HCT116 (cell line): Measurements from ENCODE around the gene PCBP3. TPM values are rescaled to one million over a fixed set of nuclear protein-coding genes. Genes with fewer than 3 reads are reported as not detected.

Source experiments
- ATAC-seq: fragments of 200-7000 bp; cut with Tn5 transposase; 2 replicates; pipeline ENCODE4 v1.9.1; 2020; ENCODE audit warnings: mild to moderate bottlenecking, moderate library complexity
- BruUV-seq: library from RNA; stranded (reverse); fragments of 400-500 nt; replicated peaks from 2 replicates; lab custom pipeline; 2021; lab: Mats Ljungman, UMichigan
- CTCF ChIA-PET: fragments of 300-600 bp; sonication (Branson Sonifier 250); formaldehyde crosslinking; loops from one replicate; lab custom pipeline; 2021; ENCODE audit warnings: antibody characterized with exemption; lab: Charles Lee
- POLR2A ChIA-PET: fragments of 300-600, 350-600 bp; sonication (Branson Sonifier 250); formaldehyde crosslinking; loops from one replicate; lab custom pipeline; 2021; ENCODE audit warnings: antibody characterized with exemption; lab: Charles Lee
- RAD21 ChIA-PET, 2 experiments: fragments of 300-600 bp; sonication (Branson Sonifier 250); formaldehyde crosslinking; loops; one replicate each; lab custom pipeline; 2023; ENCODE audit warnings: low total read pairs in 2 of 2; ENCODE audit not compliant: uncharacterized antibody in 2 of 2, unreplicated experiment in 2 of 2, low non-redundant PET in 1 of 2; lab: Charles Lee
- DNase-seq: peaks from one replicate; pipeline ENCODE4 v3.0.0-alpha.2; 2010; ENCODE audit warnings: low read depth, low spot score
- H2AFZ ChIP-seq: fragments of 200-600 bp; shearing (Covaris generic), sonication (generic); 2 replicates; pipeline ENCODE4 v1.6.1; 2017; ENCODE audit warnings: low read depth, mixed run types, mixed read lengths, antibody characterized with exemption, low read length; ENCODE audit not compliant: poor library complexity, severe bottlenecking
- H3K27ac ChIP-seq: 2 replicates; pipeline ENCODE4 v1.5.1; 2012; ENCODE audit warnings: low read depth, low read length
- H3K27me3 ChIP-seq: fragments of 200-600 bp; sonication (generic); 2 replicates; pipeline ENCODE4 v1.6.1; 2016; ENCODE audit warnings: mixed run types, low read length, mixed read lengths; ENCODE audit not compliant: insufficient read depth
- H3K36me3 ChIP-seq, 2 experiments: fragments of 200-500 bp in 1 of 2; fragments of 200-600 bp in 1 of 2; sonication (Bioruptor generic) in 1 of 2; sonication (generic) in 1 of 2; 2 replicates each; pipeline versions ENCODE4 v1.5.1 to v1.6.1; 2014 to 2016; ENCODE audit warnings: low read length in 2 of 2, inconsistent platforms in 1 of 2, mixed read lengths in 1 of 2, mixed run types in 1 of 2; ENCODE audit not compliant: insufficient read depth in 2 of 2, control insufficient read depth in 1 of 2
- H3K4me1 ChIP-seq, 2 experiments: fragments of 200-600 bp in 1 of 2; sonication (generic) in 1 of 2; 2 replicates each; pipeline versions ENCODE4 v1.5.1 to v1.6.1; 2012 to 2017; ENCODE audit warnings: low read length in 2 of 2, inconsistent platforms in 1 of 2, mild to moderate bottlenecking in 1 of 2, mixed read lengths in 1 of 2, mixed run types in 1 of 2, moderate library complexity in 1 of 2; ENCODE audit not compliant: insufficient read depth in 2 of 2, control insufficient read depth in 1 of 2
- H3K4me2 ChIP-seq: fragments of 200-600 bp; sonication (generic); 2 replicates; pipeline ENCODE4 v1.6.1; 2017; ENCODE audit warnings: mixed run types, low read length, mixed read lengths
- H3K4me3 ChIP-seq, 2 experiments: fragments of 200-600 bp in 1 of 2; sonication (generic) in 1 of 2; replicated peaks in 1 of 2; 2 replicates each; pipeline ENCODE4 v1.5.1; 2011 to 2016; ENCODE audit warnings: low read length in 2 of 2, control low read depth in 1 of 2, low read depth in 1 of 2, mild to moderate bottlenecking in 1 of 2, mixed read lengths in 1 of 2, mixed run types in 1 of 2
- H3K79me2 ChIP-seq: fragments of 200-600 bp; sonication (generic); 2 replicates; pipeline ENCODE4 v1.6.1; 2017; ENCODE audit warnings: mild to moderate bottlenecking, mixed run types, low read length, moderate library complexity, mixed read lengths; ENCODE audit not compliant: insufficient read depth
- H3K9ac ChIP-seq: fragments of 200-600 bp; sonication (generic); 2 replicates; pipeline ENCODE4 v1.6.1; 2016; ENCODE audit warnings: low read length, mixed read lengths
- H3K9me2 ChIP-seq: fragments of 200-600 bp; sonication (generic), shearing (Covaris generic); 2 replicates; pipeline ENCODE4 v1.6.1; 2017; ENCODE audit warnings: mixed run types, mild to moderate bottlenecking, moderate library complexity; ENCODE audit not compliant: insufficient read depth
- H3K9me3 ChIP-seq, 2 experiments: fragments of 200-500 bp in 1 of 2; fragments of 200-600 bp in 1 of 2; sonication (Bioruptor generic) in 1 of 2; sonication (generic) in 1 of 2; 2 replicates each; pipeline ENCODE4 v1.6.1; 2014 to 2017; ENCODE audit warnings: low read length in 2 of 2, mixed read lengths in 2 of 2, inconsistent platforms in 1 of 2, low read depth in 1 of 2, mild to moderate bottlenecking in 1 of 2, mixed run types in 1 of 2, moderate library complexity in 1 of 2; ENCODE audit not compliant: control insufficient read depth in 1 of 2, insufficient read depth in 1 of 2
- H4K20me1 ChIP-seq: fragments of 200-600 bp; sonication (generic), shearing (Covaris generic); 2 replicates; pipeline ENCODE4 v1.6.1; 2017; ENCODE audit warnings: mixed run types, mild to moderate bottlenecking, moderate library complexity; ENCODE audit not compliant: insufficient read depth
- ATF3 ChIP-seq: IDR thresholded peaks from 2 replicates; pipeline ENCODE4 v1.6.1; 2012
- CBX3 ChIP-seq: IDR thresholded peaks from 2 replicates; pipeline ENCODE4 v1.6.1; 2012; ENCODE audit warnings: low read depth
- CTCF ChIP-seq, 3 experiments: fragments of 200-600 bp in 1 of 3; sonication (generic) in 1 of 3; IDR thresholded peaks in 2 of 3; conservative IDR thresholded peaks in 1 of 3; 2 replicates each; pipeline ENCODE4 v1.5.1; 2012 to 2017; ENCODE audit warnings: low read depth in 2 of 3, low read length in 2 of 3, antibody characterized with exemption in 1 of 3, borderline replicate concordance in 1 of 3, control low read depth in 1 of 3, mild to moderate bottlenecking in 1 of 3, mixed read lengths in 1 of 3, mixed run types in 1 of 3, moderate library complexity in 1 of 3; ENCODE audit not compliant: insufficient read depth in 1 of 3
- ELF1 ChIP-seq: IDR thresholded peaks from 2 replicates; pipeline ENCODE4 v1.6.1; 2012; ENCODE audit warnings: low read depth, borderline replicate concordance
- EZH2phosphoT487 ChIP-seq: fragments of 200-600 bp; IDR thresholded peaks from 2 replicates; pipeline ENCODE4 v1.6.1; 2018; ENCODE audit warnings: antibody characterized with exemption, borderline replicate concordance
- FOSL1 ChIP-seq: IDR thresholded peaks from 2 replicates; pipeline ENCODE4 v1.6.1; 2012; ENCODE audit warnings: low read depth
- MAX ChIP-seq: IDR thresholded peaks from 2 replicates; pipeline ENCODE4 v1.6.1; 2012
- POLR2A ChIP-seq: IDR thresholded peaks from 2 replicates; pipeline ENCODE4 v1.7.0; 2011; ENCODE audit warnings: borderline replicate concordance; ENCODE audit not compliant: insufficient read depth, insufficient read length; ENCODE audit errors: extremely low read depth
- POLR2AphosphoS5 ChIP-seq: IDR thresholded peaks from 2 replicates; pipeline ENCODE4 v1.6.1; 2011; ENCODE audit warnings: mild to moderate bottlenecking, low read depth, low read length, moderate library complexity
- RAD21 ChIP-seq: IDR thresholded peaks from 2 replicates; pipeline ENCODE4 v1.6.1; 2012; ENCODE audit warnings: low read depth, mild to moderate bottlenecking
- SIN3A ChIP-seq: IDR thresholded peaks from 2 replicates; pipeline ENCODE4 v1.6.1; 2012; ENCODE audit warnings: low read depth
- SP1 ChIP-seq: IDR thresholded peaks from 2 replicates; pipeline ENCODE4 v1.6.1; 2012; ENCODE audit warnings: low read depth
- SRF ChIP-seq: IDR thresholded peaks from 2 replicates; pipeline ENCODE4 v1.6.1; 2012; ENCODE audit warnings: low read depth
- TCF7L2 ChIP-seq: IDR thresholded peaks from 2 replicates; pipeline ENCODE4 v1.7.0; 2011; ENCODE audit warnings: borderline replicate concordance, inconsistent platforms; ENCODE audit not compliant: insufficient read depth, insufficient read length; ENCODE audit errors: extremely low read depth
- ZBTB33 ChIP-seq: IDR thresholded peaks from 2 replicates; pipeline ENCODE4 v1.6.1; 2011; ENCODE audit warnings: mild to moderate bottlenecking, low read length, moderate library complexity; ENCODE audit not compliant: insufficient replicate concordance; ENCODE audit errors: extremely low read depth
- ZFX ChIP-seq: fragments of 450-650 bp; IDR thresholded peaks from 2 replicates; pipeline ENCODE4 v1.6.1; 2017
- ZNF274 ChIP-seq: fragments of 200-500 bp; sonication (Bioruptor generic); IDR thresholded peaks from 2 replicates; pipeline ENCODE4 v1.6.1; 2014; ENCODE audit warnings: mild to moderate bottlenecking, low read depth, low read length, inconsistent platforms
- intact Hi-C: fragments of 100-400 bp; cut with micrococcal nuclease; formaldehyde crosslinking; loops from 2 replicates; pipeline ENCODE4 v1.10.0; 2022
- total RNA-seq: library from RNA; stranded (reverse); gene quantifications from one replicate; pipeline ENCODE4 v1.2.1, GENCODE V29; 2021; ENCODE audit not compliant: unreplicated experiment

The PCBP3 gene
- total RNA-seq, 1 experiment from 2014 or later = 3.1 TPM

GRCh38 chr21:45945868-45946210 lies 302.3 kb downstream of the PCBP3 start:
- Histone ChIP-seq H3K4me2 (no peak overlapping the region), H3K27ac (no peak overlapping the region), H3K36me3 (no peaks in the 10 kb centered on the region), H2AFZ (no peak overlapping the region), H3K4me1 (peaks cover 6% of the 10 kb centered on the region in 2 experiments; a peak in 3 of 4 replicates), H3K9me2 (no peaks in the 10 kb centered on the region), H4K20me1 (no peaks in the 10 kb centered on the region), H3K79me2 (no peaks in the 10 kb centered on the region), H3K27me3 (no peaks in the 10 kb centered on the region), H3K4me3 (no peak overlapping the region), H3K9ac (no peak overlapping the region), H3K9me3 (no peaks in the 10 kb centered on the region)
- intact Hi-C loops = no loop called here
- ChIA-PET POLR2A (no interaction called here), RAD21 (no interaction called here), CTCF (no interaction called here)
- no peak for DNase-seq
- no peak for ATAC-seq
- TF ChIP-seq RAD21 = no peak
- TF ChIP-seq ATF3 = no peak
- no peak for TF ChIP-seq SP1
- no peak for TF ChIP-seq POLR2A
- no peak for TF ChIP-seq MAX
- no peak for TF ChIP-seq TCF7L2
- no peak for TF ChIP-seq SIN3A
- TF ChIP-seq CBX3 = no peak
- no peak for TF ChIP-seq SRF
- no peak for TF ChIP-seq EZH2phosphoT487
- no peak for TF ChIP-seq ZBTB33
- TF ChIP-seq POLR2AphosphoS5 = no peak
- TF ChIP-seq ELF1 = no peak
- no peak for TF ChIP-seq ZNF274
- TF ChIP-seq FOSL1 = no peak
- no peak for TF ChIP-seq ZFX
- no peak for TF ChIP-seq CTCF (IDR thresholded peaks at IDR 0.05 in 2 of 3, conservative IDR thresholded peaks at IDR 0.05 in 1 of 3; ENCODE audit: borderline replicate concordance in 1 of 3, insufficient read depth in 1 of 3, low read depth in 2 of 3, low read length in 2 of 3)
- no TSS peak for BruUV-seq
